ENCODE results near the gene RNF175.

GRCh38 chr4:153745651-153746050 lies 14.2 kb downstream of the RNF175 start:
- no peak for TF ChIP-seq CTCF (IDR thresholded peaks at IDR 0.05)
- TF ChIP-seq POLR2A (IDR thresholded peaks at IDR 0.05) = no peak

Measured in lower leg skin (tissue), 3 donors.